Lower leg skin (tissue), 4 donors: ENCODE measurements around the gene APRT. TPM values are rescaled to one million over a fixed set of nuclear protein-coding genes. Genes with fewer than 3 reads are reported as not detected.

Source experiments
- DNase-seq, 2 donors: peaks; one replicate each; pipeline ENCODE4 v3.0.0-alpha.2; 2019; ENCODE audit warnings: low spot score in 2 of 2
- H3K4me3 ChIP-seq: fragments of 200-600 bp; sonication (generic); 2 replicates; pipeline ENCODE4 v1.5.1; 2017; ENCODE audit warnings: mild to moderate bottlenecking, low read depth; ENCODE audit not compliant: poor library complexity, severe bottlenecking
- POLR2A ChIP-seq, 2 donors: fragments of 450-650 bp; IDR thresholded peaks; one replicate each; pipeline ENCODE4 v1.6.1; 2016 to 2017; ENCODE audit warnings: antibody characterized with exemption in 2 of 2, mild to moderate bottlenecking in 1 of 2, moderate library complexity in 1 of 2
- WGBS, 2 donors: methylation state at CpG; one replicate each; pipeline ENCODE4 v1.1.5; 2018; 5-methylcytosine and 5-hydroxymethylcytosine counted together
- intact Hi-C: fragments of 100-400 bp; cut with DNase I; formaldehyde crosslinking; loops from one replicate; pipeline ENCODE4 v1.15.0; 2023; ENCODE audit warnings: low total_unique reads
- total RNA-seq, 4 donors: library from RNA; depleted of rRNA; stranded (reverse); fragments of >200 nt; gene quantifications; one replicate each; pipeline ENCODE4 v1.1.0, GENCODE V29; 2016
- TF ChIP-seq, protein P1 (sequence below), 3 donors: fragments of 450-650 bp; IDR thresholded peaks; one replicate each; pipeline ENCODE4 v1.5.1; 2016; ENCODE audit warnings: antibody characterized with exemption in 3 of 3, mild to moderate bottlenecking in 3 of 3, moderate library complexity in 2 of 3

The APRT gene
- total RNA-seq, 4 donors from 2014 or later = 276 to 310 (median 291) TPM

DNA sequence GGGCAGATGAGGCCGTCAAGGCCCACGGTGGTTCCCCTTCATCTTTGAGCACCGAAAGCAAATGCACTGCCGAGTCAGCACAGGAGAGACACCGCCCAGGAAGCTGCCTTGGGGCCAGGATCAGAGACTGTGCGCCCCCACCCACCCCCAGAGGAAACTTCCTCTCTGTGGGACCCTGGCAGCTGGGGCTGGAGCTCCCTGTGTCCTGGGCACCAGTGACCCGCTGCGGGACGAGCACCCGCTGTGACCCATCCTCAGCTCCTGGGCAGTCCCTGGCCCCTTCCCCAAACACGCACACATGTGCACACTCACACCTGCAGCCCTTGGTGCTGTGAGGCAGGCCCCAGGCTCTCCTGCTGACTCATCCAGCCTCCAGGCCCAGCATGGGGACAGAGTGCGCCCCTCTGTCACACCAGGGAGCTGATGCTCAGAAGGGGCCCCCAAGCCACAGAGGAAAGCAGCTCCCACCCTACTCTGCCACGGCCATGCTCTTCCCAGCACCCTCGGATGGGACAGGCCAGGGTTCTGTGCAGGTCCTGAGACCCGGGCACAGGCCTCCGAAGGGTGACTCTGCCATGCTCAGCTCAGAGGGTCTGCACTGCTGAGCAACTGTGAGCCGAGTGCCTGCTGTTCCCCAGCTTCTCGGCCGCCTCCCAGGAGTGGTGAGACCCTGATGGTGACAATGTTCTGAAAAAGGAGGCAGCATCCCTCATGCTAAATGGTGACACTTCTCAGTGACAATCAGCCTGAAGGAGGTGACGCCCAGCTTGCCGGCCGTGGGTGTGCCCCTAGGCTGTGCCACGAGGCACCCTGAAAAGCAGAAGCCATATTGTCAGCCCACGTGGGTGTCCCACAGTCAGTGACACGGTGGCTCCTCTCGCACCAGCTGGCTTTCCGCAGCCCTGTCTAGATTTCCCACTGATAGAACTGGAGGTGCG is 30.3 kb downstream of the APRT start:
- no peak for DNase-seq
- intact Hi-C loops = no loop called here
- TF ChIP-seq, protein P1, sequence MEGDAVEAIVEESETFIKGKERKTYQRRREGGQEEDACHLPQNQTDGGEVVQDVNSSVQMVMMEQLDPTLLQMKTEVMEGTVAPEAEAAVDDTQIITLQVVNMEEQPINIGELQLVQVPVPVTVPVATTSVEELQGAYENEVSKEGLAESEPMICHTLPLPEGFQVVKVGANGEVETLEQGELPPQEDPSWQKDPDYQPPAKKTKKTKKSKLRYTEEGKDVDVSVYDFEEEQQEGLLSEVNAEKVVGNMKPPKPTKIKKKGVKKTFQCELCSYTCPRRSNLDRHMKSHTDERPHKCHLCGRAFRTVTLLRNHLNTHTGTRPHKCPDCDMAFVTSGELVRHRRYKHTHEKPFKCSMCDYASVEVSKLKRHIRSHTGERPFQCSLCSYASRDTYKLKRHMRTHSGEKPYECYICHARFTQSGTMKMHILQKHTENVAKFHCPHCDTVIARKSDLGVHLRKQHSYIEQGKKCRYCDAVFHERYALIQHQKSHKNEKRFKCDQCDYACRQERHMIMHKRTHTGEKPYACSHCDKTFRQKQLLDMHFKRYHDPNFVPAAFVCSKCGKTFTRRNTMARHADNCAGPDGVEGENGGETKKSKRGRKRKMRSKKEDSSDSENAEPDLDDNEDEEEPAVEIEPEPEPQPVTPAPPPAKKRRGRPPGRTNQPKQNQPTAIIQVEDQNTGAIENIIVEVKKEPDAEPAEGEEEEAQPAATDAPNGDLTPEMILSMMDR (IDR thresholded peaks at IDR 0.05) = no peak
- TF ChIP-seq POLR2A (IDR thresholded peaks at IDR 0.05) = no peak
- no peak overlapping the region for H3K4me3 ChIP-seq
- 64 to 65% methylated on average over 28 of the region's 28 CpGs for WGBS, 2 donors

- TF ChIP-seq, protein P1 (IDR thresholded peaks at IDR 0.05) = no peak
- no peak for TF ChIP-seq POLR2A (IDR thresholded peaks at IDR 0.05)
- no peak for DNase-seq
- H3K4me3 ChIP-seq = no peak overlapping the region
- WGBS, 2 donors = 81 to 85% methylated on average over 13 of the region's 13 CpGs
- intact Hi-C loops = no loop called here
These were observed 31.3 kb downstream of the APRT start for GRCh38 chr16:88780142-88781062.

DNA sequence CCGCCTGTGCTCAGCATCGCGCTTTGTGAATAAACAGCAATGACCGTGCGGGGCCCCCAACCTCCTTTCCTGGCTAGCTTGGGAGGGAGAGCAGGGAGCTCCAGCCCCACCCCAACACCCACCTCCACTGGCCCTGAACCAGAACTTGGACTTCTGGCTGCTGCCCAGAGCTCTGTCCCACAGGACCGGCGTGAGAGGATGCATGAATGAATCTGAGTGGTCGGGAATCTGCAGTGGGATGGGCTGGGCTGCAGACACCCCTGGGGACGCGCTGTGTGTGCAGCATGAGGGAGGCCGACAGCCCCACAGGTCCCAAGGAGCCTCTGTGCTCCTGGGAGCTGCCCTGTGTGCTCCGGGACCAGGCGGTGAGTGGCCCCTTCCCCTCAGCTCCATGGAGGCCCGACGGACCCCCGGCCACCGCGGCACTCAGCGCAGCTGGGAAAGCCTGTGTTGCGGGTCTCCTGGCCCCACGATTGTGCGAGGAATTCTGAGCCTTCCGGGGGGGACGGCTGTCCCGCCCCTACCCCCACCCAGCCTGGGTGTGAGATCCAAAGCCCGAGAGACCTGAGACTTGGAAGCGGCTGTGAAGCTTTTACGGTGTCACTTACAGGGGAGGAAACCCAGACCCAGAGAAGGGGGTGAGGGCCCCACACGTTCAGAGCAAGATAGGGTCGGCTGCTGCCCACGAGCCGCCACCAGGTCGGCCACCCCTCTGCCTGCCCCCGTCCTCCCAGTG is 32.2 kb downstream of the APRT start:
- H3K4me3 ChIP-seq = no peak overlapping the region
- intact Hi-C loops = no loop called here
- TF ChIP-seq POLR2A (IDR thresholded peaks at IDR 0.05) = no peak
- TF ChIP-seq, protein P1 (IDR thresholded peaks at IDR 0.05) = no peak
- DNase-seq = no peak
- 75 to 84% methylated on average over 17 to 24 of the region's 34 CpGs for WGBS, 2 donors

DNA sequence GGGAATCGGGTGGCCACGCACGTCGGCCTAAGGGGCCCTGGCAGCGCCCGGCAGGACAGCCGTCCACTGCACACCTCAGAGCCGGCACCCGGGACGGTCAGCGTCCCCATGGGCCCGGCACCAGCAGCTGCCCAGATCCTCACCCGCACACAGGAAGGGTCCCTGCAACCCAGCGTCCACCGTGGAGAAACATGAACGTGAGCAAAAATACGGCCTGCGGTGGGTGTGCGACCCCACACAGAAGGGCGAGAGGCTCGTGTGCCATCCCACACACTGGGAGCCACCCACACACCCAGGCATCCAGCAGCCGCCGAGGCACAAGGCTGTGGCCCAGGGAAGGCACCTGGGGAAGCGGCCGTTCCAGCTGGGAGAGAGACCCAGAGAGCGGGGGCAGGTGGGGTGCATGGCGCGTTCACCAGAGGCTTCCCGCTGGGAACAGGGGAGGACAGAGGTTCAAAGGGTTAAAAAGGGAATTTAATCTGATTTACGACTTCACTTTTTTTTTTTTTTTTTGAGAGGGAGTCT is 33.1 kb downstream of the APRT start:
- TF ChIP-seq POLR2A (IDR thresholded peaks at IDR 0.05) = no peak
- TF ChIP-seq, protein P1 (IDR thresholded peaks at IDR 0.05) = no peak
- H3K4me3 ChIP-seq = no peak overlapping the region
- intact Hi-C loops = no loop called here
- 89% methylated on average over 15 to 21 of the region's 30 CpGs for WGBS, 2 donors
- DNase-seq = no peak

- TF ChIP-seq, protein P1 (IDR thresholded peaks at IDR 0.05) = no peak
- TF ChIP-seq POLR2A (IDR thresholded peaks at IDR 0.05) = no peak
- H3K4me3 ChIP-seq = no peak overlapping the region
- intact Hi-C loops = no loop called here
- DNase-seq = no peak
- WGBS, 2 donors = 69 to 83% methylated on average over 5 to 7 of the region's 7 CpGs
These were observed 33.5 kb downstream of the APRT start for GRCh38 chr16:88778271-88778525.
